H1 (cell line): ENCODE results near the gene SCYL3. TPM values are rescaled to one million over a fixed set of nuclear protein-coding genes. Genes with fewer than 3 reads are reported as not detected.
A peak's percentile ranks its signal among the peaks of the same experiment; 100 is the strongest.

Experiments
- ASH2L ChIP-seq: fragments of 200-600, 300-600 bp; sonication (generic); IDR thresholded peaks from one replicate; pipeline ENCODE4 v1.7.1; 2017; ENCODE audit warnings: low read length
- CEBPB ChIP-seq: IDR thresholded peaks from 2 replicates; pipeline ENCODE4 v1.6.1; 2012; ENCODE audit warnings: low read depth, low read length
- CHD2 ChIP-seq: IDR thresholded peaks from 2 replicates; pipeline ENCODE4 v1.6.1; 2012; ENCODE audit warnings: low read length, improper control_type of control experiment
- CTBP2 ChIP-seq: IDR thresholded peaks from 2 replicates; pipeline ENCODE4 v1.7.0; 2011; ENCODE audit warnings: borderline replicate concordance, mild to moderate bottlenecking, moderate library complexity, mixed read lengths, low read length; ENCODE audit not compliant: insufficient read depth, insufficient read length
- EZH2 ChIP-seq: fragments of 200-600 bp; sonication (generic); IDR thresholded peaks from 2 replicates; pipeline ENCODE4 v1.7.1; 2012; ENCODE audit warnings: low read depth, mild to moderate bottlenecking, moderate library complexity, low read length, inconsistent platforms; ENCODE audit not compliant: severe bottlenecking
- GABPA ChIP-seq: IDR thresholded peaks from 2 replicates; pipeline ENCODE4 v1.6.1; 2011; ENCODE audit warnings: mild to moderate bottlenecking, low read length, moderate library complexity, borderline replicate concordance; ENCODE audit not compliant: insufficient read depth
- HDAC2 ChIP-seq, 2 experiments: fragments of 300-600 bp in 1 of 2; sonication (generic) in 1 of 2; IDR thresholded peaks; 2 replicates each; pipeline ENCODE4 v1.6.1; 2011 to 2012; ENCODE audit warnings: low read depth in 2 of 2, low read length in 2 of 2, mild to moderate bottlenecking in 2 of 2, moderate library complexity in 2 of 2, borderline replicate concordance in 1 of 2, inconsistent platforms in 1 of 2
- HDAC6 ChIP-seq: IDR thresholded peaks from one replicate; pipeline ENCODE4 v1.7.1; 2012; ENCODE audit warnings: low read depth, mild to moderate bottlenecking, inconsistent platforms, low read length, moderate library complexity
- KDM1A ChIP-seq: fragments of 200-600, 300-600 bp; sonication (generic); IDR thresholded peaks from 2 replicates; pipeline ENCODE4 v1.7.1; 2016; ENCODE audit warnings: mild to moderate bottlenecking, low read length, borderline replicate concordance
- KDM4A ChIP-seq: IDR thresholded peaks from one replicate; pipeline ENCODE4 v1.7.1; 2012; ENCODE audit warnings: low read depth, mild to moderate bottlenecking, moderate library complexity, low read length, inconsistent platforms; ENCODE audit not compliant: severe bottlenecking
- NANOG ChIP-seq: IDR thresholded peaks from 2 replicates; pipeline ENCODE4 v1.6.1; 2011; ENCODE audit warnings: low read length, low read depth, mild to moderate bottlenecking, inconsistent platforms; ENCODE audit not compliant: insufficient read depth, poor library complexity, severe bottlenecking
- POLR2AphosphoS5 ChIP-seq: IDR thresholded peaks from 2 replicates; pipeline ENCODE4 v1.6.1; 2011; ENCODE audit warnings: low read depth, low read length
- POU5F1 ChIP-seq: IDR thresholded peaks from 2 replicates; pipeline ENCODE4 v1.6.1; 2011; ENCODE audit warnings: low read depth, mild to moderate bottlenecking, low read length, moderate library complexity
- RBBP5 ChIP-seq: IDR thresholded peaks from 2 replicates; pipeline ENCODE4 v1.7.1; 2012; ENCODE audit warnings: low read depth, mild to moderate bottlenecking, inconsistent platforms, low read length, moderate library complexity, borderline replicate concordance
- RFX5 ChIP-seq: IDR thresholded peaks from 2 replicates; pipeline ENCODE4 v1.6.1; 2011; ENCODE audit warnings: low read depth, low read length, improper control_type of control experiment, borderline replicate concordance
- SIN3A ChIP-seq, 2 experiments: IDR thresholded peaks in 1 of 2; conservative IDR thresholded peaks in 1 of 2; 2 replicates each; pipeline ENCODE4 v1.6.1; 2011 to 2012; ENCODE audit warnings: low read length in 2 of 2, improper control_type of control experiment in 1 of 2, low read depth in 1 of 2, mild to moderate bottlenecking in 1 of 2
- SP2 ChIP-seq: IDR thresholded peaks from 2 replicates; pipeline ENCODE4 v1.6.1; 2012; ENCODE audit warnings: mild to moderate bottlenecking, low read length, inconsistent platforms
- TBP ChIP-seq: IDR thresholded peaks from 2 replicates; pipeline ENCODE4 v1.6.1; 2011; ENCODE audit warnings: low read depth, low read length, improper control_type of control experiment
- TCF12 ChIP-seq: IDR thresholded peaks from 2 replicates; pipeline ENCODE4 v1.6.1; 2011; ENCODE audit warnings: low read depth, mild to moderate bottlenecking, low read length
- TEAD4 ChIP-seq: IDR thresholded peaks from 2 replicates; pipeline ENCODE4 v1.6.1; 2012; ENCODE audit warnings: low read depth, low read length, inconsistent platforms, mixed read lengths
- ZNF274 ChIP-seq: IDR thresholded peaks from 2 replicates; pipeline ENCODE4 v1.7.0; 2012; ENCODE audit warnings: low read length, borderline replicate concordance; ENCODE audit errors: extremely low read depth
- polyA plus RNA-seq, 7 experiments: library from polyadenylated mRNA; depleted of rRNA in 3 of 7; stranded (reverse) in 5 of 7; unstranded in 2 of 7; fragments of >200 nt in 5 of 7; fragments of 200-250 nt in 2 of 7; gene quantifications; 1 replicate in 5 of 7; 2 replicates in 1 of 7; 4 replicates in 1 of 7; pipeline versions ENCODE4 v1.2.1 to v1.2.3, GENCODE V29; 2011 to 2013; ENCODE audit warnings: missing spikeins in 2 of 7, mixed read lengths in 2 of 7
- total RNA-seq: library from RNA; stranded (reverse); fragmentation: NEBNext Ultra II Directional; extraction: Animal tissue kit (Norgen Biotek cat#: 25700); gene quantifications from 2 replicates; pipeline ENCODE4 v1.2.1, GENCODE V29; 2021
- TF ChIP-seq, protein P1 (sequence below): IDR thresholded peaks from 2 replicates; pipeline ENCODE4 v1.6.1; 2012; ENCODE audit warnings: inconsistent platforms
- TF ChIP-seq, protein P2 (sequence below): IDR thresholded peaks from 2 replicates; pipeline ENCODE4 v1.6.1; 2012; ENCODE audit warnings: inconsistent platforms

Gene SCYL3
- total and polyA plus RNA-seq, 2 of the 8 experiments (the other 6 are each of a cell fraction or from before 2014, with no cell fraction given) = 2.7 to 5.3 TPM

DNA sequence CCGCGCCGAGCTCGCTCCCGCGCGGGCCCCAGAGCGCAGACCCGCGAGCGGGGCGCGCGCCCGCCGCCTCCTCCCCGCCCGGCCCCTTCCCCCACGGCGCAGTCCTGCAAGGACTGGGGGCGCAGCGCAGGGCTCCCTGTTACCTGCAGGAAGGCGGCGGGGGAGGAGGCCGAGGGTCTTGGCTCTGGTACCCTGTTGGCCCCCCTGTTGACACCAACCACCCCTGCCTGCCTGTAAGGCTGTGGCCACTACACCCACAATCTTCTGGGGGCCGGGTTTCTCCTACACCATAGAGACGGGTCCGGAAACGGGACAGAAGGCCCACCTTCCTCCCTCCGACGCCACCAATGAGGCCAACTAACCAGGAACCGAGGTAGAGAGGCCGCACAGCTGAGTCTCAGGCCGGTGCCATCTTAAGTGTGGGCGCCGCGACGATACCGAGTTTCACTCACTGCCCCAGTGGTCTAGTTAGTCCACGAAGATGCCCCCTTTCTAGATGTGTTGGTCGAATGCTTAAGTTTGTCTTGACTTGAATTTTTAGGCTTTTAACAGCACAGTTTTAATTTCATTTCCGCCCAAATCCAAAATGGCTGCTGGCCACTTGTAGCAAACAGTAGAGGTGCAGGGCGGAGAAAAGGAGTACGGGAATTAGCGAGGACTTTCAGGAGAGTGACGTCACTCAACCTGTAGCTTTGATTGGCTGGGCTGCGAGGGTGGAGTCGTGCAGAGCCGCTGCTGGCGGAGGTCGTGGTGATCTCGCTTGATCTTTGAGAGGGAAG, at the start of gene SCYL3 (continued):
- TF ChIP-seq SIN3A (conservative IDR thresholded peaks at IDR 0.05 in 1 of 2, IDR thresholded peaks at IDR 0.05 in 1 of 2; ENCODE audit: low read depth in 1 of 2, low read length in 2 of 2) (0 out of 4 replicates have a peak, but pooled peaks of 1 of the 2 experiments have one; percentile 38), TEAD4 (no peak), TCF12 (no peak), GABPA (no peak), HDAC6 (no peak), KDM1A (no peak), RFX5 (no peak), ASH2L (peak; percentile 85), POU5F1 (no peak), KDM4A (peak; percentile 72), EZH2 (no peak), NANOG (no peak), CEBPB (no peak), CHD2 (peak; percentile 41; the same call in 1 of the 2 replicates), ZNF274 (no peak), POLR2AphosphoS5 (peak; percentile 92), HDAC2 (IDR thresholded peaks at IDR 0.05; ENCODE audit: borderline replicate concordance in 1 of 2, low read depth in 2 of 2, low read length in 2 of 2) (no peak), CTBP2 (no peak), SP2 (peak; percentile 98), TBP (peak; percentile 71), RBBP5 (0 out of 2 replicates have a peak, but pooled peaks have one; percentile 32)
- TF ChIP-seq, protein P1, sequence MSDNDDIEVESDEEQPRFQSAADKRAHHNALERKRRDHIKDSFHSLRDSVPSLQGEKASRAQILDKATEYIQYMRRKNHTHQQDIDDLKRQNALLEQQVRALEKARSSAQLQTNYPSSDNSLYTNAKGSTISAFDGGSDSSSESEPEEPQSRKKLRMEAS = peak; percentile 19; the same call in 1 of the 2 replicates
- TF ChIP-seq, protein P2, sequence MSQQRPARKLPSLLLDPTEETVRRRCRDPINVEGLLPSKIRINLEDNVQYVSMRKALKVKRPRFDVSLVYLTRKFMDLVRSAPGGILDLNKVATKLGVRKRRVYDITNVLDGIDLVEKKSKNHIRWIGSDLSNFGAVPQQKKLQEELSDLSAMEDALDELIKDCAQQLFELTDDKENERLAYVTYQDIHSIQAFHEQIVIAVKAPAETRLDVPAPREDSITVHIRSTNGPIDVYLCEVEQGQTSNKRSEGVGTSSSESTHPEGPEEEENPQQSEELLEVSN = peak; percentile 81
